Neural crest cell (in vitro differentiated cells): Measurements from ENCODE around the gene STIM1. TPM values are rescaled to one million over a fixed set of nuclear protein-coding genes. Genes with fewer than 3 reads are reported as not detected.
"Not testable (repeated sequence)": the region's sequence is repeated elsewhere in the genome, so short reads cannot be mapped to it uniquely, and the experiment has no call there.

Source experiments
- DNase-seq: peaks from one replicate; pipeline ENCODE4 v3.0.0; 2021; ENCODE audit warnings: low read depth, mixed read lengths, low spot score
- H3K27ac Mint-ChIP-seq: one replicate; pipeline ENCODE4 v1.8.0; 2021; ENCODE audit warnings: mild to moderate bottlenecking, mixed read lengths; ENCODE audit not compliant: unreplicated experiment
- H3K27me3 Mint-ChIP-seq: 2 replicates; pipeline ENCODE4 v1.8.0; 2021; ENCODE audit warnings: low read depth, mild to moderate bottlenecking, mixed read lengths
- H3K36me3 Mint-ChIP-seq: 2 replicates; pipeline ENCODE4 v1.8.0; 2021; ENCODE audit warnings: low read depth, mild to moderate bottlenecking, mixed read lengths
- H3K4me1 Mint-ChIP-seq: 2 replicates; pipeline ENCODE4 v1.8.0; 2021; ENCODE audit warnings: mixed read lengths
- H3K4me3 Mint-ChIP-seq: one replicate; pipeline ENCODE4 v1.8.0; 2021; ENCODE audit warnings: mild to moderate bottlenecking, mixed read lengths
- H3K9me3 Mint-ChIP-seq: 2 replicates; pipeline ENCODE4 v1.8.0; 2021; ENCODE audit warnings: mixed read lengths
- total RNA-seq: library from RNA; stranded (reverse); gene quantifications from 2 replicates; pipeline ENCODE4 v1.2.1, GENCODE V29; 2021
- TF ChIP-seq, protein P1 (sequence below): fragments of 200-600 bp; sonication (generic); conservative IDR thresholded peaks from 2 replicates; pipeline ENCODE4 v1.5.0; 2021; ENCODE audit warnings: antibody characterized with exemption, mild to moderate bottlenecking

STIM1 gene
- total RNA-seq, 1 donor from 2014 or later: 24.4 TPM

DNA sequence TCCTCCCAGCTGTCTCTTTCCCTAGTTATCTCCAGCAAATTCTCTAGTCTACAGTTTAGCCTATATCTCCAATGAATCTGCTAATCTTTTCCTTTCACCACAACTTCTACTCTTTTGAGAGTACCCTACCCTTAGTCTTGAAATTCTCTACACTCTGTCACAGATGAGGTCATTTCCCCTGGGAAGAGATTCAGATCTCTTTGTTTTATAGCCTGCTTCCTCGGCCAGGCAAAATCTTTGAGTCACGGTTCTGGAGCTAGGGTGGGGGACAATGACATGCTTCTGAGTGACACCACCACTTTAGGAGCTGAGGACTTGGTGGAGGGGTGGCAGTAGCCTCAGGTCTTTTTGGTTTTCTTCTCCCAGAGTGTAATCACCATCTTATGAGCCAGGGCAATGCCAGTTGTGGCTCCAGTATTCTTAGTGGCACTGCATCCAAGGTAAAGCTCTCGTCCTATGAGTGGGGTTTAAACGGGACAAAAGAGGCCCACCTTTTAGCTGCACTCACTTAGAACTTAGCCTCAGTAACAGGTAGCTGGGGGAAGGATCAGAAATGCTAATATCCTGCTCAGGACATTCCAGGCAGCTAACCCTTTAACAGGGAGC lies 140.6 kb downstream of the STIM1 start:
- Mint-ChIP-seq H3K27ac (no peak overlapping the region), H3K4me1 (peaks cover 4% of the 10 kb centered on the region), H3K36me3 (peaks cover 34% of the 10 kb centered on the region), H3K4me3 (no peak overlapping the region), H3K27me3 (no peaks in the 10 kb centered on the region), H3K9me3 (peaks cover 19% of the 10 kb centered on the region)
- TF ChIP-seq, protein P1, sequence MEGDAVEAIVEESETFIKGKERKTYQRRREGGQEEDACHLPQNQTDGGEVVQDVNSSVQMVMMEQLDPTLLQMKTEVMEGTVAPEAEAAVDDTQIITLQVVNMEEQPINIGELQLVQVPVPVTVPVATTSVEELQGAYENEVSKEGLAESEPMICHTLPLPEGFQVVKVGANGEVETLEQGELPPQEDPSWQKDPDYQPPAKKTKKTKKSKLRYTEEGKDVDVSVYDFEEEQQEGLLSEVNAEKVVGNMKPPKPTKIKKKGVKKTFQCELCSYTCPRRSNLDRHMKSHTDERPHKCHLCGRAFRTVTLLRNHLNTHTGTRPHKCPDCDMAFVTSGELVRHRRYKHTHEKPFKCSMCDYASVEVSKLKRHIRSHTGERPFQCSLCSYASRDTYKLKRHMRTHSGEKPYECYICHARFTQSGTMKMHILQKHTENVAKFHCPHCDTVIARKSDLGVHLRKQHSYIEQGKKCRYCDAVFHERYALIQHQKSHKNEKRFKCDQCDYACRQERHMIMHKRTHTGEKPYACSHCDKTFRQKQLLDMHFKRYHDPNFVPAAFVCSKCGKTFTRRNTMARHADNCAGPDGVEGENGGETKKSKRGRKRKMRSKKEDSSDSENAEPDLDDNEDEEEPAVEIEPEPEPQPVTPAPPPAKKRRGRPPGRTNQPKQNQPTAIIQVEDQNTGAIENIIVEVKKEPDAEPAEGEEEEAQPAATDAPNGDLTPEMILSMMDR: no peak
- DNase-seq: no peak

DNA sequence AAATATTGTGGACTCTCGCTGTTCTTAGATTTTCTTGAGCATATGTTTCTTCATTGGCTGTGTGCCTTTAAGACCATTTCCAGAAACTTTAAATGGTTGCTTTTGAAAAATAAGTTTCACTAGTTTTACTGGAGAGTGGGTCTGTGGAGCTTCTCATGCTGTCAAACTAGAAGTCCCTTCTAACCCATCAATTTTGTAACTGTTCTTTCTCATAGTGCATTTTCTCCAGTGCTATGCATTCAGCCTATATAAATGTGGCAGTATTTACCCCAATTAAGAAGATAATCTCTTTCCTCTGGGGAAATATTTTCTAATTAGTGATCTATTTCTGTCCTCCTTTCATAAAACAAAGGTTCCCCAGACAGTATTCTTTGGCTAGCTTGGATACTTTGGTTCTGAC lies 141.2 kb downstream of the STIM1 start:
- Mint-ChIP-seq H3K9me3 (peaks cover 19% of the 10 kb centered on the region), H3K36me3 (peaks cover 34% of the 10 kb centered on the region)
- no peak for DNase-seq

DNA sequence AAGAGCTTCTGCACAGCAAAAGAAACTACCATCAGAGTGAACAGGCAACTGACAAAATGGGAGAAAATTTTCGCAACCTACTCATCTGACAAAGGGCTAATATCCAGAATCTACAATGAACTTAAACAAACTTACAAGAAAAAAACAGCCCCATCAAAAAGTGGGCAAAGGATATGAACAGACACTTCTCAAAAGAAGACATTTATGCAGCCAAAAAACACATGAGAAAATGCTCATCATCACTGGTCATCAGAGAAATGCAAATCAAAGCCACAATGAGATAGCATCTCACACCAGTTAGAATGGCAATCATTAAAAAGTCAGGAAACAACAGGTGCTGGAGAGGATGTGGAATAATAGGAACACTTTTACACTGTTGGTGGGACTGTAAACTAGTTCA lies 149.3 kb downstream of the STIM1 start:
- not testable (repeated sequence) for H3K27me3 Mint-ChIP-seq, H3K9me3 Mint-ChIP-seq, H3K4me3 Mint-ChIP-seq, DNase-seq, H3K27ac Mint-ChIP-seq, H3K4me1 Mint-ChIP-seq, H3K36me3 Mint-ChIP-seq

More for the DNA sequence above, 141.2 kb downstream of the STIM1 start:
- Mint-ChIP-seq H3K4me3 (no peak overlapping the region), H3K4me1 (peaks cover 4% of the 10 kb centered on the region), H3K27me3 (no peaks in the 10 kb centered on the region), H3K27ac (no peak overlapping the region)
- TF ChIP-seq, protein P1: no peak

DNA sequence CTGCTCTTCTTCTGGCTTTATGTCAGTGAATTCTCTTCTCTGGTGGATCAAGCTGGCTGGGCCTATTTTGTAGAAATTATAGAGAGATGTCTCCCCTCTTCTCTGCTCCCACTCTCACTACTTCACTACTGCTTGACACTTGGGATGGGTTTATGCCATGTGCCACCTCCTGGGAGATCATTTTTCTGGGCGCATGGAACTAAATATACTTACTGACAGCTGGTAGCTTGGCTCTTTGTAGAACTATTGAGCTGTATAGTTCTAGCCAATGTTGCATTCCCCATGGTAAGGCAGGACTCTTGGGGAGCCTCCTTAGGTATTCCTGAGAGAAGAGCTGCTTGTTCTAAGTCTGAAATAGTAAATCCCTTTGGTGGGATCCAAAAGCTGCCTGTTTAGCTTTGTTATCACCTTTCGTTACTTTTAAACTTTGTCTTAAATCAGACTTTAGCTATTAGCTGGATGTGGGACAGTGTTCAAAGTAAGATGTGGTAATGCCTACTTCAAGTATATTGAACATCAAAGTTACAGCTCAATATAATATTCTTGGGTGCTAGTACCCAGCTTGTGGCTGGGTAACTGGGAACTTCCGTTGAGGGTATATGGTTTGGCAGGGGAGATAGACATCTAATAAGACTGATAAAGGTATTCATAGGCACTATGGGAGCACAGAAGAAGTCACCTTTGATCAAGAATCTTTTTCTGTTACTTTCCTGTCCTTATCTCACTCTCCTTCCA lies 151.6 kb downstream of the STIM1 start:
- Mint-ChIP-seq H3K4me3 (no peak overlapping the region), H3K36me3 (peaks cover 4% of the 10 kb centered on the region), H3K27me3 (no peaks in the 10 kb centered on the region), H3K4me1 (no peaks in the 10 kb centered on the region), H3K27ac (no peak overlapping the region), H3K9me3 (peaks cover 2% of the 10 kb centered on the region)
- TF ChIP-seq, protein P1: no peak
- no peak for DNase-seq

DNA sequence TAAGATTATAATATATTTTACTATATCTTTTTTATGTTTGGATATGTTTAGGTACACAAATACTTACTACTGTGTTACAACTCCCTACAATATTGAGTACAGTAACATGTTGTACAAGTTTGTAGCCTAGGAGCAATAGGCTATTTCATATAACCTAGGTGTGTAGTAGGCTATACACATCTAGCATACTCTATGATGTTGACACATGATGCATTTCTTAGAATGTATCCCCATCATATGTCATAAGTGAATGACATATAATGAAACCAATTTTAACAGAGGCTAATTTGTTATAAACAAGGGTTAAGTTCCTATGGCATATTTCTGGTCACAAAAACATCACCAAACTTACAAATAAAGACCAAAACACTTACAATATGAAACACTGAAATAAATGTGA lies 152.7 kb downstream of the STIM1 start:
- Mint-ChIP-seq H3K4me3 (no peak overlapping the region), H3K9me3 (peaks cover 2% of the 10 kb centered on the region), H3K27me3 (no peaks in the 10 kb centered on the region), H3K36me3 (peaks cover 7% of the 10 kb centered on the region), H3K27ac (no peak overlapping the region), H3K4me1 (no peaks in the 10 kb centered on the region)
- TF ChIP-seq, protein P1: no peak
- DNase-seq: no peak

DNA sequence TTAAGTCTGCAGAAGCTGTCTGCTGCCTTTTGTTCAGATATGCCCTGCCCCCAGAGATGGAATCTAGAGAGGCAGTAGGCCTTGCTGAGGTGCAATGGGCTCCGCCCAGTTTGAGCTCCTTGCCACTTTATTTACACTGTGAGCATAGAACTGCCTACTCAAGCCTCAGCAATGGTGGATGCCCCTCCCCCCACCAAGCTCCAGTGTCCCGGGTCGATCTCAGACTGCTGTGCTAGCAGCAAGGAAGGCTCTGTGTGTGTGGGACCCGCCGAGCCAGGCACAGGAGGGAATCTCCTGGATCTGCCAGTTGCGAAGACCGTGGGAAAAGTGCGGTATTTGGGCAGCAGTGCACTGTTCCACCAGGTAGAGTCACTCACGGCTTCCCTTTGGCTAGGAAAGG lies 161.1 kb downstream of the STIM1 start:
- H3K9me3 Mint-ChIP-seq, DNase-seq, H3K27me3 Mint-ChIP-seq, H3K36me3 Mint-ChIP-seq, H3K27ac Mint-ChIP-seq, H3K4me3 Mint-ChIP-seq, H3K4me1 Mint-ChIP-seq: not testable (repeated sequence)
